Peyer's patch (tissue), 4 donors: ENCODE results near the gene SUDS3. TPM values are rescaled to one million over a fixed set of nuclear protein-coding genes. Genes with fewer than 3 reads are reported as not detected.
"Not testable (repeated sequence)": the region's sequence is repeated elsewhere in the genome, so short reads cannot be mapped to it uniquely, and the experiment has no call there.

ENCODE experiments used
- DNase-seq, 3 donors: peaks; one replicate each; pipeline ENCODE4 v3.0.0-alpha.2; 2017 to 2019
- H3K27ac ChIP-seq, 4 donors: fragments of 200-600 bp; sonication (generic); one replicate each; pipeline ENCODE4 v1.5.1; 2016 to 2019
- H3K27me3 ChIP-seq, 2 donors: fragments of 200-600 bp; sonication (generic); one replicate each; pipeline ENCODE4 v1.5.1; 2019
- H3K36me3 ChIP-seq, 3 donors: fragments of 200-600 bp; sonication (generic); one replicate each; pipeline ENCODE4 v1.5.1; 2016 to 2019
- H3K4me1 ChIP-seq, 4 donors: fragments of 200-600 bp; sonication (generic); one replicate each; pipeline ENCODE4 v1.5.1; 2016 to 2019
- H3K4me3 ChIP-seq, 4 donors: fragments of 200-600 bp; sonication (generic); 1 replicate in 3 of 4; 2 replicates in 1 of 4; pipeline ENCODE4 v1.5.1; 2016 to 2019; ENCODE audit warnings: mild to moderate bottlenecking in 1 of 4
- H3K9me3 ChIP-seq, 4 donors: fragments of 200-600 bp; sonication (generic); one replicate each; pipeline ENCODE4 v1.5.1; 2016 to 2019; ENCODE audit warnings: mild to moderate bottlenecking in 1 of 4
- CTCF ChIP-seq, 6 experiments: fragments of 450-650 bp in 4 of 6; fragments of 200-600 bp in 2 of 6; sonication (generic) in 1 of 6; IDR thresholded peaks; one replicate each; pipeline ENCODE4 v1.5.1; 2017 to 2019; ENCODE audit warnings: antibody characterized with exemption in 6 of 6, mild to moderate bottlenecking in 3 of 6, moderate library complexity in 1 of 6
- POLR2A ChIP-seq, 2 donors: fragments of 450-650 bp; IDR thresholded peaks; one replicate each; pipeline ENCODE4 v1.5.1; 2017; ENCODE audit warnings: antibody characterized with exemption in 2 of 2, mild to moderate bottlenecking in 2 of 2, moderate library complexity in 2 of 2
- total RNA-seq, 4 donors: library from RNA; depleted of rRNA; stranded (reverse); fragments of >200 nt; gene quantifications; one replicate each; pipeline ENCODE4 v1.1.0, GENCODE V29; 2016

SUDS3 gene
- total RNA-seq, 4 donors from 2014 or later = 39.2 to 86.7 (median 66.1) TPM

- Histone ChIP-seq H3K4me1 (peaks cover 0 to 21% (median 0%) of the 10 kb centered on the region in 4 donors), H3K4me3 (no peak overlapping the region), H3K36me3 (no peaks in the 10 kb centered on the region), H3K9me3 (no peaks in the 10 kb centered on the region), H3K27me3 (no peaks in the 10 kb centered on the region), H3K27ac (no peak overlapping the region)
- TF ChIP-seq POLR2A (IDR thresholded peaks at IDR 0.05) (no peak), CTCF (IDR thresholded peaks at IDR 0.05) (no peak)
- DNase-seq = no peak
Measured at GRCh38 chr12:118347916-118348315, 28.4 kb upstream of the SUDS3 start.

- no peaks in the 10 kb centered on the region for H3K9me3 ChIP-seq
- peaks cover 0 to 25% (median 0%) of the 10 kb centered on the region in 4 donors for H3K4me1 ChIP-seq
- no peak for DNase-seq
- TF ChIP-seq POLR2A (IDR thresholded peaks at IDR 0.05) (no peak), CTCF (IDR thresholded peaks at IDR 0.05) (no peak)
- H3K27me3 ChIP-seq = no peaks in the 10 kb centered on the region
- no peaks in the 10 kb centered on the region for H3K36me3 ChIP-seq
- H3K4me3 ChIP-seq = no peak overlapping the region
- H3K27ac ChIP-seq = no peak overlapping the region
Measured at GRCh38 chr12:118350908-118351559, 25.3 kb upstream of the SUDS3 start.

DNA sequence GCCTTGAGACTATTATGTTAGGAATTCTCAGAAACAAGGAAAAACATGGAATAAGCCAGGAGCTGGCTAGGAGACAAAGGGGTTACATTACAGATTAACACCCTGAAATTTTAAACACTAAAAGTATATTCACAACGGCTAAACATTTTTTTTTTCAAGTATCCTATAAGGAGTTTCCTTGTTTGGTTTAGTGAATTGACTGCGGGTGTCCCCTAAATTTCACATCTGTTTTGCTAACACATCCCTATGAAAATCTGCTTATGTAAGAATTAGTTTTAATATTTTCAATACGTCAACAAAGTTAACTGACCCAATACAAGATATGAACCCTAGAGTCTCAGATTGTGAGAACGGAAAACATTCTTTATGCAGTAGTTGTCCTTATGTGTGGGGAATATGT is 22.6 kb upstream of the SUDS3 start:
- Histone ChIP-seq H3K27ac (no peak overlapping the region), H3K27me3 (no peaks in the 10 kb centered on the region), H3K9me3 (no peaks in the 10 kb centered on the region), H3K4me1 (peaks cover 0 to 26% (median 7%) of the 10 kb centered on the region in 4 donors), H3K36me3 (no peaks in the 10 kb centered on the region), H3K4me3 (no peak overlapping the region)
- TF ChIP-seq POLR2A (IDR thresholded peaks at IDR 0.05) = no peak
- TF ChIP-seq CTCF (IDR thresholded peaks at IDR 0.05) = no peak
- no peak for DNase-seq

DNA sequence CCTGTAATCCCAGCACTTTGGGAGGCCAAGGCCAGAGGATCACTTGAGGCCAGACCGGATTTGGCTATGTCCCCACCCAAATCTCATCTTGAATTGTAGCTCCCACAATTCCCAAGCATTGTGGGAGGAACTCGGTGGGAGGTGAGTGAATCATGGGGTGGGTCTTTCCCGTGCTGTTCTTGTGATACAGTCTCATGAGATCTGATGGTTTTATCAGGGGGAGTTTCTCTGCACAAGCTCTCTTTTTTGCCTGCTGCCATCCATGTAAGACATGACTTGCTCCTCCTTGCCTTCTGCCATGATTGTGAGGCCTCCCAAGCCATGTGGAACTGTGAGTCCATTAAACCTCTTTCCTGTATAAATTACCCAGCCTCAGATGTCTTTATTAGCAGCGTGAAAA is 21.9 kb upstream of the SUDS3 start:
- not testable (repeated sequence) for H3K36me3 ChIP-seq, H3K9me3 ChIP-seq, H3K27ac ChIP-seq, DNase-seq, H3K4me3 ChIP-seq, H3K27me3 ChIP-seq
- peaks cover 0 to 26% (median 7%) of the 10 kb centered on the region in 4 donors for H3K4me1 ChIP-seq

DNA sequence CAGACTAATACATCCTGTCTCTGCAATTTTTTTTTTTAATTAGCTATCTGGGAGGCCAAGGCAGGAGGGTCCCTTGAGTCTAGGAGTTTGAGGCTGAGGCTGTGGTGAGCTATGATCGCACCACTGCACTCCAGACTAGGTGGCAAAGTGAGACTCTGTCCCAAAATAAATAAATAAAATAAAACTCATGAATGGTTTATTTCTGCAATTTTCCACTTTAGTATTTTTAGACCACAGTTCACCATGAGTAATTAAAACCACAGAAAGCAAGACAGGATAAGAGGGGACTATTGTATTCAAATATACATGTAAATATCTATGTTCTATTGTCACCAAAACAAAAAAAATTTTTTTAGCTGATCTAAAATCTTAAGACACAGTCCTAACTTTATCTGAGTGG is 21.5 kb upstream of the SUDS3 start:
- H3K27ac ChIP-seq = no peak overlapping the region
- no peak for TF ChIP-seq POLR2A (IDR thresholded peaks at IDR 0.05)
- TF ChIP-seq CTCF (IDR thresholded peaks at IDR 0.05) = no peak
- H3K4me1 ChIP-seq = peaks cover 0 to 30% (median 7%) of the 10 kb centered on the region in 4 donors

DNA sequence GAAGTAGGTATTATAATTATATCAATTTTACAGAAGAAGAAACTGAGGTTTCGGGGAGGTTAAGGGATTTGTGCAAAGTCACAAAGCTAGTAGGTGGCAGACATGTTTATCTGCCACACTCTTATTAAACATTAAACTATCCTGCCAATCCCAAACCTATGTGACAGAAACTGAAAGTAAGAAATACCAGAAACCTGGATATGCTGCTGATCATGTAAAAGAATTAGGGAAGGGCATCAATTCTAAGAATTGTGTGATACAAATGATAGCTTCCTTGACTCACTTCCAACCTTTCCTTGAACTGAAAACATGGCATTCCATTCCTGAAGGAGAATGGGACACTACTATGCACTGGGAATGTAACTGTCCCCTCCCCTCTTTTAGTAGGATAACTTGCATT is 20.5 kb upstream of the SUDS3 start:
- H3K27me3 ChIP-seq = no peaks in the 10 kb centered on the region
- no peaks in the 10 kb centered on the region for H3K9me3 ChIP-seq
- TF ChIP-seq CTCF (IDR thresholded peaks at IDR 0.05) (no peak), POLR2A (IDR thresholded peaks at IDR 0.05) (no peak)
- H3K4me3 ChIP-seq = no peak overlapping the region
- H3K4me1 ChIP-seq = peaks cover 0 to 30% (median 7%) of the 10 kb centered on the region in 4 donors
- H3K36me3 ChIP-seq = no peaks in the 10 kb centered on the region
- H3K27ac ChIP-seq = peak overlapping the region in 1 of 4 donors; percentile 43
- DNase-seq = no peak

More for the DNA sequence above, 21.5 kb upstream of the SUDS3 start:
- no peaks in the 10 kb centered on the region for H3K27me3 ChIP-seq
- H3K36me3 ChIP-seq = no peaks in the 10 kb centered on the region
- DNase-seq = no peak
- H3K4me3 ChIP-seq = no peak overlapping the region
- H3K9me3 ChIP-seq = no peaks in the 10 kb centered on the region
